ENCODE data around the gene TAS2R19. TPM values are rescaled to one million over a fixed set of nuclear protein-coding genes. Genes with fewer than 3 reads are reported as not detected.
"Not testable (repeated sequence)": the region's sequence is repeated elsewhere in the genome, so short reads cannot be mapped to it uniquely, and the experiment has no call there.

TAS2R19 gene
- total and polyA plus RNA-seq, 4 donors = 2.1 to 11.8 TPM; not detected in 2

DNA sequence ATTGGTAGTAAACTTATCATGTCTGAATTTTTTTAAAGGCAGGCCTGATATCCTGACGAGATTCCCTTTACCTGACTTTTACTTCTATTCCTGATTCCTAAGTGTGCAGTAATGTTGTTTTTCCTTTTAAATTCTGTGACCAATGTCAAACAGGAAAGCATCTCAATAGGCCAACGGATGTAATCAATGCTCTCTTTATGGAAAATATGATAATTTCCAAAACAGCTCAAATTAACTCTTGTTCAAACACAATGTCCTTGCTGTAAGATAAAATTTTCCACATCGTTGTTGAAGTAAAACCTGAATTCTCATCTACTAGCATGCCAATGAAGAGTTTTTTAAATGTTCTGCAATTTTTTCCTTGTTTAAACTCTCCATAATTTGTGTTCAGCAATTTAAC is 16.8 kb upstream of the TAS2R19 start:
- no peaks in the 10 kb centered on the region for H3K27me3 ChIP-seq (ENCODE audit: control insufficient read depth in 4 of 4, insufficient read depth in 4 of 4, low read length in 3 of 4)
- H3K9me3 ChIP-seq (ENCODE audit: control insufficient read depth in 4 of 4, low read length in 3 of 4) = no peaks in the 10 kb centered on the region
- no peaks in the 10 kb centered on the region for H3K4me1 ChIP-seq (ENCODE audit: control insufficient read depth in 4 of 4, insufficient read depth in 4 of 4, low read length in 3 of 4)
- 90% methylated on average over 3 of the region's 3 CpGs for WGBS
- H3K4me3 ChIP-seq (ENCODE audit: low read depth in 1 of 3, low read length in 3 of 3) = no peak overlapping the region
- H3K9ac ChIP-seq (ENCODE audit: low read depth in 1 of 2, low read length in 2 of 2) = no peak overlapping the region
- TF ChIP-seq RAD21 (IDR thresholded peaks at IDR 0.05) (no peak), TAF1 (conservative IDR thresholded peaks at IDR 0.05) (no peak), JUND (IDR thresholded peaks at IDR 0.05) (no peak)
- TF ChIP-seq, protein P1, sequence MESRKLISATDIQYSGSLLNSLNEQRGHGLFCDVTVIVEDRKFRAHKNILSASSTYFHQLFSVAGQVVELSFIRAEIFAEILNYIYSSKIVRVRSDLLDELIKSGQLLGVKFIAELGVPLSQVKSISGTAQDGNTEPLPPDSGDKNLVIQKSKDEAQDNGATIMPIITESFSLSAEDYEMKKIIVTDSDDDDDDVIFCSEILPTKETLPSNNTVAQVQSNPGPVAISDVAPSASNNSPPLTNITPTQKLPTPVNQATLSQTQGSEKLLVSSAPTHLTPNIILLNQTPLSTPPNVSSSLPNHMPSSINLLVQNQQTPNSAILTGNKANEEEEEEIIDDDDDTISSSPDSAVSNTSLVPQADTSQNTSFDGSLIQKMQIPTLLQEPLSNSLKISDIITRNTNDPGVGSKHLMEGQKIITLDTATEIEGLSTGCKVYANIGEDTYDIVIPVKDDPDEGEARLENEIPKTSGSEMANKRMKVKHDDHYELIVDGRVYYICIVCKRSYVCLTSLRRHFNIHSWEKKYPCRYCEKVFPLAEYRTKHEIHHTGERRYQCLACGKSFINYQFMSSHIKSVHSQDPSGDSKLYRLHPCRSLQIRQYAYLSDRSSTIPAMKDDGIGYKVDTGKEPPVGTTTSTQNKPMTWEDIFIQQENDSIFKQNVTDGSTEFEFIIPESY (IDR thresholded peaks at IDR 0.05) = no peak
- TF ChIP-seq, protein P2, sequence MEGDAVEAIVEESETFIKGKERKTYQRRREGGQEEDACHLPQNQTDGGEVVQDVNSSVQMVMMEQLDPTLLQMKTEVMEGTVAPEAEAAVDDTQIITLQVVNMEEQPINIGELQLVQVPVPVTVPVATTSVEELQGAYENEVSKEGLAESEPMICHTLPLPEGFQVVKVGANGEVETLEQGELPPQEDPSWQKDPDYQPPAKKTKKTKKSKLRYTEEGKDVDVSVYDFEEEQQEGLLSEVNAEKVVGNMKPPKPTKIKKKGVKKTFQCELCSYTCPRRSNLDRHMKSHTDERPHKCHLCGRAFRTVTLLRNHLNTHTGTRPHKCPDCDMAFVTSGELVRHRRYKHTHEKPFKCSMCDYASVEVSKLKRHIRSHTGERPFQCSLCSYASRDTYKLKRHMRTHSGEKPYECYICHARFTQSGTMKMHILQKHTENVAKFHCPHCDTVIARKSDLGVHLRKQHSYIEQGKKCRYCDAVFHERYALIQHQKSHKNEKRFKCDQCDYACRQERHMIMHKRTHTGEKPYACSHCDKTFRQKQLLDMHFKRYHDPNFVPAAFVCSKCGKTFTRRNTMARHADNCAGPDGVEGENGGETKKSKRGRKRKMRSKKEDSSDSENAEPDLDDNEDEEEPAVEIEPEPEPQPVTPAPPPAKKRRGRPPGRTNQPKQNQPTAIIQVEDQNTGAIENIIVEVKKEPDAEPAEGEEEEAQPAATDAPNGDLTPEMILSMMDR (IDR thresholded peaks at IDR 0.05; ENCODE audit: low read depth, low read length, missing input control) = no peak
- TF ChIP-seq, protein P3, sequence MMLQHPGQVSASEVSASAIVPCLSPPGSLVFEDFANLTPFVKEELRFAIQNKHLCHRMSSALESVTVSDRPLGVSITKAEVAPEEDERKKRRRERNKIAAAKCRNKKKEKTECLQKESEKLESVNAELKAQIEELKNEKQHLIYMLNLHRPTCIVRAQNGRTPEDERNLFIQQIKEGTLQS (IDR thresholded peaks at IDR 0.05) = no peak
- no peak overlapping the region for H3K27ac ChIP-seq (ENCODE audit: low read depth in 1 of 2, low read length in 2 of 2)
- no peak for DNase-seq (ENCODE audit: low spot score)
- peaks cover 0 to 3% (median 0%) of the 10 kb centered on the region in 4 donors for H3K36me3 ChIP-seq (ENCODE audit: control insufficient read depth in 4 of 4, insufficient read depth in 3 of 4, low read depth in 1 of 4, low read length in 3 of 4)

DNA sequence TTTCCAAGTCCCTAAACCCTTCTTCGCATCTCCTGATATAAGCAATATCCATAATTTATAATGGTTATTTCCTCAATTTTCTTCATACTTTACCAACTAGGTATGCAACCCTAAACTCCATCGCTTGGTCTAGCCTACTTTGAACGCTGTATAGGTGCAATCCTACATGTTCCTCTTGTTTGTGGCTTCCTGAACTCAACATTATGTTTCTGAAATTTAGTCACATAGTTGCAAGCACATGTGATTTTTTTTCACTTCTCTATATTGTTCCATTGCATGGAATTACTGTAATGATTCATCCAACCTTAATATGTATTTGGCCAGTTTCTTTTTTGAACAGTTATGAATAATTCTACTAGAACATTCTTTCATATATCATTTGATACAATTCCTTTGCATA is 11.5 kb upstream of the TAS2R19 start:
- H3K27ac ChIP-seq (ENCODE audit: low read depth in 1 of 2, low read length in 2 of 2); H3K4me3 ChIP-seq (ENCODE audit: low read depth in 1 of 3, low read length in 3 of 3); DNase-seq (ENCODE audit: low spot score); H3K9ac ChIP-seq (ENCODE audit: low read depth in 1 of 2, low read length in 2 of 2); H3K36me3 ChIP-seq (ENCODE audit: control insufficient read depth in 4 of 4, insufficient read depth in 3 of 4, low read depth in 1 of 4, low read length in 3 of 4); H3K9me3 ChIP-seq (ENCODE audit: control insufficient read depth in 4 of 4, low read length in 3 of 4); H3K27me3 ChIP-seq (ENCODE audit: control insufficient read depth in 4 of 4, insufficient read depth in 4 of 4, low read length in 3 of 4); H3K4me1 ChIP-seq (ENCODE audit: control insufficient read depth in 4 of 4, insufficient read depth in 4 of 4, low read length in 3 of 4): not testable (repeated sequence)
- 100% methylated on average over 1 of the region's 3 CpGs for WGBS

DNA sequence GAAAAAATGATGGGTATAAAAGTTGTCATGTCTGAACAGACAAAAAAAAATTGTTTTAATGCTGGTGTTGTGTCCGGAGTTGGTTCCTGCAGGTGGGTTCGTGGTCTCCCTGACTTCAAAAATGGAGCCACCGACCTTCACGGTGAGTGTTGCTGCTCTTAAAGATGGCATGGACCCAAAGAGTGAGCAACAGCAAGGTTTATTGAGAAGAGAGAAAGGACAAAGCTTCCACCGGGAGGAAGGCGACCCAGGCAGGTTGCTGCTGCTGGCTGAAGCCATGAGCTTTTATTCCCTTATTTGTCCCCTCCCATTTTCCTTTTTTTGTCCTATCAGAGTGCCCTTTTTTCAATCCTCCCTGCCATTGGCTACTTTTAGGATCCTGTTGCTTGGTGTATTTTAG is 8.9 kb upstream of the TAS2R19 start, which contains the start of gene TAS2R31:
TSS of gene TAS2R31 (minus strand) at position 101 of the 400 bp plus-strand sequence. CDS start at position 29, 72 bp downstream.
- Histone ChIP-seq H3K27ac (ENCODE audit: low read depth in 1 of 2, low read length in 2 of 2) (no peak within 1 kb of the TSS), H3K4me1 (ENCODE audit: control insufficient read depth in 4 of 4, insufficient read depth in 4 of 4, low read length in 3 of 4) (no peaks in the 10 kb centered on the region), H3K9ac (ENCODE audit: low read depth in 1 of 2, low read length in 2 of 2) (no peak within 1 kb of the TSS), H3K36me3 (ENCODE audit: control insufficient read depth in 4 of 4, insufficient read depth in 3 of 4, low read depth in 1 of 4, low read length in 3 of 4) (peaks cover 0 to 3% (median under 1%) of the 10 kb centered on the region in 4 donors), H3K9me3 (ENCODE audit: control insufficient read depth in 4 of 4, low read length in 3 of 4) (no peaks in the 10 kb centered on the region), H3K27me3 (ENCODE audit: control insufficient read depth in 4 of 4, insufficient read depth in 4 of 4, low read length in 3 of 4) (no peaks in the 10 kb centered on the region), H3K4me3 (ENCODE audit: low read depth in 1 of 3, low read length in 3 of 3) (no peak within 1 kb of the TSS)
- 98% methylated on average over 6 of the region's 6 CpGs for WGBS
- no peak for TF ChIP-seq JUND (IDR thresholded peaks at IDR 0.05)
- TF ChIP-seq TAF1 (conservative IDR thresholded peaks at IDR 0.05) = no peak
- TF ChIP-seq HNF4G (IDR thresholded peaks at IDR 0.05) = no peak
- TF ChIP-seq EGR1 (IDR thresholded peaks at IDR 0.05; ENCODE audit: low read depth in 2 of 2) = no peak
- TF ChIP-seq, protein P3 (IDR thresholded peaks at IDR 0.05) = no peak
- TF ChIP-seq RXRA (IDR thresholded peaks at IDR 0.05) = no peak
- TF ChIP-seq FOXA1 (IDR thresholded peaks at IDR 0.05) = no peak
- TF ChIP-seq NR2F2 (IDR thresholded peaks at IDR 0.05) = no peak
- TF ChIP-seq, protein P4, sequence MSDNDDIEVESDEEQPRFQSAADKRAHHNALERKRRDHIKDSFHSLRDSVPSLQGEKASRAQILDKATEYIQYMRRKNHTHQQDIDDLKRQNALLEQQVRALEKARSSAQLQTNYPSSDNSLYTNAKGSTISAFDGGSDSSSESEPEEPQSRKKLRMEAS (IDR thresholded peaks at IDR 0.05) = no peak
- no peak for TF ChIP-seq YY1 (IDR thresholded peaks at IDR 0.05)
- TF ChIP-seq HNF4A (conservative IDR thresholded peaks at IDR 0.05) = no peak
- TF ChIP-seq RAD21 (IDR thresholded peaks at IDR 0.05) = no peak
- TF ChIP-seq, protein P2 (IDR thresholded peaks at IDR 0.05; ENCODE audit: low read depth, low read length, missing input control) = no peak
- TF ChIP-seq, protein P5, sequence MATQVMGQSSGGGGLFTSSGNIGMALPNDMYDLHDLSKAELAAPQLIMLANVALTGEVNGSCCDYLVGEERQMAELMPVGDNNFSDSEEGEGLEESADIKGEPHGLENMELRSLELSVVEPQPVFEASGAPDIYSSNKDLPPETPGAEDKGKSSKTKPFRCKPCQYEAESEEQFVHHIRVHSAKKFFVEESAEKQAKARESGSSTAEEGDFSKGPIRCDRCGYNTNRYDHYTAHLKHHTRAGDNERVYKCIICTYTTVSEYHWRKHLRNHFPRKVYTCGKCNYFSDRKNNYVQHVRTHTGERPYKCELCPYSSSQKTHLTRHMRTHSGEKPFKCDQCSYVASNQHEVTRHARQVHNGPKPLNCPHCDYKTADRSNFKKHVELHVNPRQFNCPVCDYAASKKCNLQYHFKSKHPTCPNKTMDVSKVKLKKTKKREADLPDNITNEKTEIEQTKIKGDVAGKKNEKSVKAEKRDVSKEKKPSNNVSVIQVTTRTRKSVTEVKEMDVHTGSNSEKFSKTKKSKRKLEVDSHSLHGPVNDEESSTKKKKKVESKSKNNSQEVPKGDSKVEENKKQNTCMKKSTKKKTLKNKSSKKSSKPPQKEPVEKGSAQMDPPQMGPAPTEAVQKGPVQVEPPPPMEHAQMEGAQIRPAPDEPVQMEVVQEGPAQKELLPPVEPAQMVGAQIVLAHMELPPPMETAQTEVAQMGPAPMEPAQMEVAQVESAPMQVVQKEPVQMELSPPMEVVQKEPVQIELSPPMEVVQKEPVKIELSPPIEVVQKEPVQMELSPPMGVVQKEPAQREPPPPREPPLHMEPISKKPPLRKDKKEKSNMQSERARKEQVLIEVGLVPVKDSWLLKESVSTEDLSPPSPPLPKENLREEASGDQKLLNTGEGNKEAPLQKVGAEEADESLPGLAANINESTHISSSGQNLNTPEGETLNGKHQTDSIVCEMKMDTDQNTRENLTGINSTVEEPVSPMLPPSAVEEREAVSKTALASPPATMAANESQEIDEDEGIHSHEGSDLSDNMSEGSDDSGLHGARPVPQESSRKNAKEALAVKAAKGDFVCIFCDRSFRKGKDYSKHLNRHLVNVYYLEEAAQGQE (IDR thresholded peaks at IDR 0.05) = no peak
- no peak for DNase-seq (ENCODE audit: low spot score)

All from liver (tissue), 9 donors.